SK-N-SH treated with all-trans-retinoic acid at 6 μM for 48 hours (cell line): ENCODE results near the gene DPH3.

Experiments
- ATAC-seq: fragments of 200-7000 bp; cut with Tn5 transposase; 3 replicates; pipeline ENCODE4 v1.9.1; 2020; ENCODE audit warnings: mild to moderate bottlenecking, moderate library complexity
- ARNTL ChIP-seq: fragments of 450-650 bp; formaldehyde crosslinking; IDR thresholded peaks from 2 replicates; pipeline ENCODE4 v1.5.0; 2020; ENCODE audit warnings: low read depth, mild to moderate bottlenecking, moderate library complexity, borderline replicate concordance
- CREB5 ChIP-seq: fragments of 250-450 bp; sonication (Bioruptor Pico); IDR thresholded peaks from 2 replicates; pipeline ENCODE4 v1.5.1; 2020; ENCODE audit warnings: low read depth, mild to moderate bottlenecking, moderate library complexity
- CSDC2 ChIP-seq: fragments of 250-450 bp; sonication (Bioruptor Pico); IDR thresholded peaks from 2 replicates; pipeline ENCODE4 v1.5.0; 2020; ENCODE audit warnings: mild to moderate bottlenecking, moderate library complexity
- CSRNP3 ChIP-seq: fragments of 250-450 bp; sonication (Bioruptor Pico); IDR thresholded peaks from 2 replicates; pipeline ENCODE4 v1.5.1; 2021; ENCODE audit warnings: mild to moderate bottlenecking, moderate library complexity
- ESRRG ChIP-seq: fragments of 250-450 bp; sonication (Bioruptor Pico); IDR thresholded peaks from 2 replicates; pipeline ENCODE4 v1.6.1; 2021; ENCODE audit warnings: mild to moderate bottlenecking
- GLIS3 ChIP-seq: fragments of 250-450 bp; sonication (Bioruptor Pico); IDR thresholded peaks from 2 replicates; pipeline ENCODE4 v1.5.0; 2020; ENCODE audit warnings: mild to moderate bottlenecking, moderate library complexity
- ISL1 ChIP-seq: fragments of 250-450 bp; sonication (Bioruptor Pico); IDR thresholded peaks from 2 replicates; pipeline ENCODE4 v2.1.2; 2022; ENCODE audit warnings: mild to moderate bottlenecking, moderate library complexity
- OSR1 ChIP-seq: fragments of 250-450 bp; sonication (Bioruptor Pico); IDR thresholded peaks from 2 replicates; pipeline ENCODE4 v1.8.0; 2022; ENCODE audit warnings: moderate library complexity, mild to moderate bottlenecking, inconsistent platforms
- PATZ1 ChIP-seq: fragments of 250-450 bp; sonication (Bioruptor Pico); IDR thresholded peaks from 2 replicates; pipeline ENCODE4 v1.8.0; 2020; ENCODE audit warnings: mild to moderate bottlenecking, moderate library complexity, borderline replicate concordance
- PPARA ChIP-seq: fragments of 250-450 bp; sonication (Bioruptor Pico); IDR thresholded peaks from 2 replicates; pipeline ENCODE4 v1.5.0; 2020; ENCODE audit warnings: mild to moderate bottlenecking, borderline replicate concordance
- RARB ChIP-seq: fragments of 250-450 bp; sonication (Bioruptor Pico); IDR thresholded peaks from 2 replicates; pipeline ENCODE4 v1.8.0; 2021; ENCODE audit warnings: mild to moderate bottlenecking, moderate library complexity
- SNAI2 ChIP-seq: fragments of 250-450 bp; sonication (Bioruptor Pico); IDR thresholded peaks from 2 replicates; pipeline ENCODE4 v1.5.0; 2020; ENCODE audit warnings: mild to moderate bottlenecking, moderate library complexity
- TCF4 ChIP-seq: fragments of 250-450 bp; sonication (Bioruptor Pico); IDR thresholded peaks from 2 replicates; pipeline ENCODE4 v1.8.0; 2021; ENCODE audit warnings: mild to moderate bottlenecking, moderate library complexity, borderline replicate concordance
- TOX ChIP-seq: fragments of 250-450 bp; sonication (Bioruptor Pico); IDR thresholded peaks from 2 replicates; pipeline ENCODE4 v1.8.0; 2021; ENCODE audit warnings: mild to moderate bottlenecking, moderate library complexity, borderline replicate concordance
- TSHZ2 ChIP-seq: fragments of 250-450 bp; sonication (Bioruptor Pico); IDR thresholded peaks from 2 replicates; pipeline ENCODE4 v1.5.0; 2020; ENCODE audit warnings: mild to moderate bottlenecking, moderate library complexity
- ZC3H10 ChIP-seq: fragments of 250-450 bp; sonication (Bioruptor Pico); IDR thresholded peaks from 2 replicates; pipeline ENCODE4 v1.5.1; 2021; ENCODE audit warnings: mild to moderate bottlenecking, moderate library complexity
- ZFP3 ChIP-seq: fragments of 250-450 bp; sonication (Bioruptor Pico); IDR thresholded peaks from 2 replicates; pipeline ENCODE4 v1.5.0; 2020; ENCODE audit warnings: mild to moderate bottlenecking, moderate library complexity
- ZFP30 ChIP-seq: fragments of 450-650 bp; formaldehyde crosslinking; IDR thresholded peaks from 2 replicates; pipeline ENCODE4 v1.5.0; 2022; ENCODE audit warnings: mild to moderate bottlenecking, moderate library complexity
- ZNF565 ChIP-seq: fragments of 450-650 bp; formaldehyde crosslinking; conservative IDR thresholded peaks from 2 replicates; pipeline ENCODE4 v1.5.0; 2020; ENCODE audit warnings: low read depth, mild to moderate bottlenecking, moderate library complexity
- ZNF70 ChIP-seq: fragments of 450-650 bp; formaldehyde crosslinking; IDR thresholded peaks from 2 replicates; pipeline ENCODE4 v1.5.0; 2020; ENCODE audit warnings: mild to moderate bottlenecking, moderate library complexity
- ZNF8 ChIP-seq: fragments of 450-650 bp; formaldehyde crosslinking; IDR thresholded peaks from 2 replicates; pipeline ENCODE4 v1.5.0; 2020; ENCODE audit warnings: mild to moderate bottlenecking, moderate library complexity

The DPH3 gene

GRCh38 chr3:16245609-16246008, 19.1 kb downstream of the DPH3 start:
- no peak for TF ChIP-seq ZNF565 (CRISPR knock-in tag)
- TF ChIP-seq ZNF70 (CRISPR knock-in tag), result no peak
- no peak for TF ChIP-seq PATZ1
- TF ChIP-seq ZFP30 (CRISPR knock-in tag), result no peak
- TF ChIP-seq, all 23 proteins: peak for 0
- ATAC-seq, result no peak

- peak; percentile 54 for ATAC-seq
- TF ChIP-seq ARNTL (CRISPR knock-in tag), result no peak
- no peak for TF ChIP-seq GLIS3
- TF ChIP-seq TOX, result no peak
- peak; percentile 35; the same call in 1 of the 2 replicates for TF ChIP-seq ISL1 (CRISPR knock-in tag)
- 0 out of 2 replicates have a peak, but pooled peaks have one; percentile 51 for TF ChIP-seq ZFP3 (CRISPR knock-in tag)
Observed at GRCh38 chr3:16243706-16244490, 20.8 kb downstream of the DPH3 start.

GRCh38 chr3:16242177-16242576, 22.6 kb downstream of the DPH3 start:
- TF ChIP-seq TOX (no peak), ZFP3 (CRISPR knock-in tag) (no peak), OSR1 (CRISPR knock-in tag) (no peak), TSHZ2 (CRISPR knock-in tag) (no peak), ZC3H10 (CRISPR knock-in tag) (no peak), ESRRG (CRISPR knock-in tag) (no peak), TCF4 (CRISPR knock-in tag) (no peak), PATZ1 (no peak), PPARA (CRISPR knock-in tag) (no peak), SNAI2 (CRISPR knock-in tag) (no peak), ISL1 (CRISPR knock-in tag) (no peak), ZNF8 (CRISPR knock-in tag) (no peak), ZNF70 (CRISPR knock-in tag) (no peak), ZNF565 (CRISPR knock-in tag) (no peak), CSDC2 (CRISPR knock-in tag) (no peak), CREB5 (no peak), GLIS3 (no peak), RARB (no peak), CSRNP3 (CRISPR knock-in tag) (no peak)
- ATAC-seq, result no peak
